HCEC 1CT (cell line): ENCODE measurements around the gene LBX2.
"Not testable (repeated sequence)": the region's sequence is repeated elsewhere in the genome, so short reads cannot be mapped to it uniquely, and the experiment has no call there.

Experiments used
- DNase-seq: peaks from one replicate; pipeline ENCODE4 v3.0.0-alpha.2; 2017

Gene LBX2

GRCh38 chr2:74481961-74482800 is 17.2 kb downstream of the LBX2 start:
- peak; percentile 43 for DNase-seq

GRCh38 chr2:74481431-74481830 is 18.0 kb downstream of the LBX2 start:
- no peak for DNase-seq

DNA sequence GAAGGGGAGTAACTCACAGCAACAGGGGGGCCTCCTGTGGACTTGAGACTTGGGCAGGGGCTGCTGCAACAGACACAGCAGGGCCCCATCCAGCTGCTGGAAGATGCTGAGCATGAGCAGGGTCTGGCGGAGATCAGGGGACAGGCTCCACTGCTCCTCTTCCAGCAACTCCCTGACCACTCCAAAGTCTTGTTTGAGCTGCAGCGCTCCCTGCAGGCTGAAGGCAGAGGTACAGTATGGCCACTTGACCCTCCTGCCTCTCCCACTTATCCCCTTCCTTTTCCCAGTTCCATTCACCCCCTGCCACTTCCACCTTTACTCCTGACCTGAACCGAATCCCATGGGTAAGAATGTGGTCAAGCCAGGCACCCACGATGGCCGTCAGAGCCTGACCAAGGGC is 24.5 kb downstream of the LBX2 start:
- DNase-seq, result no peak

GRCh38 chr2:74474481-74474880 is 24.9 kb downstream of the LBX2 start:
- no peak for DNase-seq

DNA sequence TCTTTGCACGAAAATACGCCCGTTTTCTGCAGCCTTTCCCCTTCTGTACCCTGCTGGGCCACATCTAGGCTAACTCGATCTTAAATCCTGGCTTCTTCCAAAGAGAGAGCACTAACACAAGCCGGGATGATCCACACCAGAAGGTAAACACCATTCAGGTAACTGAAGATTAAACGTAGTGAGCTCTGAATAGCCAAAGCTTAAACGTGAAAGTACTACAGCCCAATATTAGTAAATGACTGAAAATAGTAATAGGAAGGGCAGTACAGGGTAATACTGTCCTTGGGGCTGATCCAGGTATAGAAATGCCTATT is 26.5 kb downstream of the LBX2 start:
- no peak for DNase-seq

DNA sequence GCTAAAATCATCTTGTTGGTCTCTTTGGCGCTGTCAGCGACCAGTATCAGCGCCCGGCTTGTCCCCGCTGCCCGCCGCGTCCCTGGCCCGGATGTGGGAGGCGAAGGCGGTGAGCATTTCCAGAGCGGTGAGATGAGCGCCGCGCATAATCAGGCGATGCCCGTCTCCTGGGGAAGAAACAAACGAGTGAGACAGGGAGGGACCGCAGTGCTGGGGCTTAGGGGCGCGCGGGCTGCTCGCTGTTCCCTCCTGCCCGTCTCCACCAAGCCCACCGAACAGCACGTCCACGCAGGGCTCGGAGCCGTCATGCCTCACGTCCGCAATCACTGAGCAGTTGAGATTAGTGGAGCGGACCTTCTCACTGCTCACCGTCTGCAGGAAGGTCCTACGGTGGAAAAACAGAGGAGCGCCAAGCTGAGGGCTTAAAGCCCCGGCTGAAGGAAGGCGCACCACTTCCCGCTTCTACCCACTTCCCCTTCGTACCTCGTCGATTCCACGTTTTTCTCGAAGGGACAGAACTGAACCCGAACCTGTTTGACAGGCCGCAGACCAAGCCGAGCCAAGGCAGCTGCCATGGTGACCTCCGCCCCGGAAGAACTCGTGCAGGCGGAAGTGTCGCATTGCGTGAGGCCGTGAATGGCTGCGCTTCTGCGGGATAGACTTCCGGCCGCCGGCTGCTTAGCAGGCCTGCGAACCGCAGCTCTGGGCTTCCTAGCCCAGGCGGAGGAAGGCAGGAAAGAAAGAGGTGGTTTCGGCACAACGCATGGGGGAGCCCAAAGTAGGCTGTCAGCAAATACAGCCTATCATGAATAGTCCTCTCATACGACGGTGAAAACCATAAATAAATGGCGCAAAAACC is 27.1 kb downstream of the LBX2 start, which contains the start of gene MRPL53:
Gene MRPL53 (minus strand): TSS at position 595 of the 859 bp plus-strand sequence. CDS start 20 bp downstream, at position 575.
- peak; percentile 86 for DNase-seq

DNA sequence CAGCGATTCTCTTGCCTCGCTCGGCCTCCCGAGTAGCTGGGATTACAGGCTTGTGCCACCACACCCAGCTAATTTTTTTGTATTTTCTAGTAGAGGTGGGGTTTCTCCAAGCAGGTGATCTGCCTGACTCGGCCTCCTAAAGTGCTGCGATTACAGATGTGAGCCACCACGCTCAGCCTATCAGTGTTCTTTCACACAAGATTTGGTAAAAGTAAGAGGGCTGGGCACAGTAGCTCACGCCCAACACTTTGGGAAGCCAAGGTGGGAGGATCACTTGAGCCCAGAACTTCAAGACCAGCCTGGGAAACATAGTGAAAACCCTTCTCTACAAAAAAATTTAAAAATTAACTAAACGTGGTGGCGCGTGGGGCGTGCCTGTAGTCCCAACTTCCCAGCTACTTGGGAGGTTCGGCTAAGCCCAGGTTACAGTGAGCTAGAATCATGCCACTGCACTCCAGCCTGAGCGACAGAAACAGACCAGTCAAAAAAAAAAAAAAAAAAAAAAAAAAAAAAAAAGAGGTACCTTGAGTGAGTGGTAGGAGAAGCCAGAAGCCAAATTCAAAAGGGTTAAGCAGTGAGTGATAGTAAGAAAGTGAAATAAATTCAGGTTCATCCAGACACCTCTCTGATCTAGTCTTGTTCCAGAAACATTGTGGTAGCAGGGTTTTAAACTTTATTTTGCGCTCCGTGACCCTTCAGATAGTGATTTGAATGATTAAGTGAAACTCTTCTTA is 27.9 kb downstream of the LBX2 start:
- no peak for DNase-seq

DNA sequence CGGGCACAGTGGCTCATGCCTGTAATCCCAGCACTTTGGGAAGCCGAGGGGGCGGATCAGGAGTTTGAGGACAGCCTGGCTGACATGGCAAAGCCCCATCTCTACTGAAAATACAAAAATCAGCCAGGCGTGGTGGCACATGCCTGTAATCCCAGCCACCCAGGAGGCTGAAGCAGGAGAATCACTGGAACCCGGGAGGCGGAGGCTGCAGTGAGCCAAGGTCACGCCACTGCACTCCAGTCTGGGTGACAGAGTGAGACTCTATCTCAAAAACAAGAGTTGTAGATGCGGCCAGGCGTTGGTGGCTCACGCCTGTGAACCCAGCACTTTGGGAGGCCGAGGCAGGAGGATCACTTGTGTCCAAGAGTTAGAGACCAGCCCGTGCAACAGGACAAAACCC is 28.7 kb downstream of the LBX2 start:
- DNase-seq, result not testable (repeated sequence)

DNA sequence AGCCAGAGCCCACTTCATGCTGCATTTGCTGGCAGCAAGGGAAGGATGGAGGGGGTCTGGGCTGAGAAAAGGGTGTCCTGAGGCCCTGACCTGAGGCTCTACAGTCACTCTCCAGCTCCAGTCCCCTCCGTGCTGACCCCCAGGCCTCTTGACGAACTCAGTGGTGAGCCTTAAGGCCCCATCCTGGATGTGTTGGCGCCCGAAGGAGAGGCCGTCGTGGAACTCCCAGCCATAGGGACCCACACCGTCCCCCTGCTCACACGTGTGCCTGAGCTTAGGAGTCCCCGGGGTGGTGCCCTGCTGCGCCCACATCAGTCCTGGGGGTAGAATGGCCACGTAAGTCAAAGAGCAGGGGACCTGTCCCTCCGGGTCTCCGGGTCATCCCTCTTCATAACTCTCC is 35.0 kb downstream of the LBX2 start:
- no peak for DNase-seq

DNA sequence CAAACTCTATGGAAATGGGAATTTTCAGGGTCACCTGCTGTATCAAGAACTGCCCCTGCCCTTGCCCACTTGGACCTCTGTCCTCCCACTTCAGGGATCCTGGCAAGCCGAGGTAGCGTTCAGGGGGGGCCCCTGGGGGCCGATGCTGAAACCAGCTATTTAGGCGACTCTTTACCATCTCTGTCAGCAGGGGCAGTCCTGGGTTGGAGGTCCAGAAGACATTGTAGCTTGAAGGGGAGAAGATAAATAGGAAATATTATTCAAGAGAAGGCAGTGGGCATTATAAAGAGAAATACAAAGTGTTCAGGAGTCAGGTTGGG is 36.7 kb downstream of the LBX2 start:
- DNase-seq, result no peak

GRCh38 chr2:74462054-74462785 is 37.2 kb downstream of the LBX2 start:
- no peak for DNase-seq

- no peak for DNase-seq
Observed at GRCh38 chr2:74461187-74462053, 38.0 kb downstream of the LBX2 start.

GRCh38 chr2:74460187-74460586 is 39.2 kb downstream of the LBX2 start:
- not testable (repeated sequence) for DNase-seq

GRCh38 chr2:74459503-74460118 is 39.8 kb downstream of the LBX2 start:
- DNase-seq, result not testable (repeated sequence)

- DNase-seq, result no peak
Observed at GRCh38 chr2:74458938-74459363, 40.5 kb downstream of the LBX2 start.

- DNase-seq, result peak; percentile 100
Observed at GRCh38 chr2:74458132-74458937, 41.1 kb downstream of the LBX2 start, which contains the start of gene WBP1. TSS of gene WBP1 (plus strand) at chr2:74458438. CDS start at chr2:74458603, 165 bp downstream.

GRCh38 chr2:74457549-74458131 is 41.8 kb downstream of the LBX2 start:
- no peak for DNase-seq

DNA sequence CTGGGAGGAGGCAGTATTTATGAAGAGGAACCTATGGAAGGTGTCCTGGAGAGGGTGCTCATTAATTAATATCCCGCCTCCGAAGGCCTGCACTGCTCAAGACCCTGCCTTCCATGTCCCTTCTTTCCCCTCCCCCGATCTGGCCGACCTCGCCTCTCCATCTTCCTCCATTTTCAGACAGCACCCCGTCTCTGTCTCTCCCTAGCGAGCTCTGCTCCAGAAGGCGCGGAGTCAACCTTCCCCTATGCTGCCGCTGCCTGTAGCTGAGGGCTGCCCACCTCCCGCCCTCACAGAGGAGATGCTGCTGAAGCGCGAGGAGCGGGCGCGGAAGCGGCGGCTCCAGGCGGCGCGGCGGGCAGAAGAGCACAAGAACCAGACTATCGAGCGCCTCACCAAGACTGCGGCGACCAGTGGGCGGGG is 42.3 kb downstream of the LBX2 start:
- peak; percentile 30 for DNase-seq

DNA sequence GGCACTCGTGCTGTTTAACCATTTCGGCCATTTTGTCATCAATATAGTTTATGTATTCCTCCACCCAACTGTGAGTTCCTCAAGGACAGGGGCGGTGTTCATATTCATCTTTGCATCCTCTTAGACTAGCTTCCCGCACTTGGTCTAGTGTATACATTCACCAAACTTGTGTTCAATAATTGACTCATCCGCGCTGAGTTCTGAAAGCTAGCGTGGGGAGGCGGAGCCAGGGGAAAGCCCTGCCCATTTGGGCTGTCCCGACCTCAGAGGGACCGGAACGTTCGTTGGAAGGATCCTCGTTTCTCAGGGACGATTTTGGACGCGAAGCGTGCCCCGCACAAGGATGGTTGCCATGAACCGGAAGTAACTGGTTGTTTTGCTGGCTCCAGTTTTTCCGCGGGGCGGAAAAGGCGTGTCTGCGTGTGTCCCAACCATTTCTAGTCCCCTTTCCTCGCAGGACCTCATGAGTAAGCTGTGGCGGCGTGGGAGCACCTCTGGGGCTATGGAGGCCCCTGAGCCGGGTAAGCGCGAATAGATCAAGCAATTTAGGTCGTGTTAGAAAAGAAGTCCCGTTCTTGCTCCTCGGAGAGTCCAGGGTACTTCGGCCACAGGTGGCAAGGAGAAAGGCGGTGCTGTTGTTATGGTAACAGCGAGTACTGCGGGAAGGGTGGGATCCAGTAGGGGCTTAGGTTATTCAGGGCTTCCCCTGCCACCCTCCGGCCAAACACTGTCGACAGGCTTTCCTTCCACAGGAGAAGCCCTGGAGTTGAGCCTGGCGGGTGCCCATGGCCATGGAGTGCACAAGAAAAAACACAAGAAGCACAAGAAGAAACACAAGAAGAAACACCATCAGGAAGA is 44.5 kb downstream of the LBX2 start, which contains the start of gene INO80B:
Gene INO80B (plus strand): TSS at position 434 of the 858 bp plus-strand sequence. CDS start 30 bp downstream, at position 464.
- DNase-seq, result peak; percentile 98
